Activated effector memory CD4-positive, alpha-beta T cell treated with Interleukin-2 at 50 U/mL for 16 hours (primary cell): ENCODE data around the gene EPG5.

Experiments used
- DNase-seq: peaks from one replicate; pipeline ENCODE4 v3.0.0-alpha.2; 2020

EPG5 gene

DNA sequence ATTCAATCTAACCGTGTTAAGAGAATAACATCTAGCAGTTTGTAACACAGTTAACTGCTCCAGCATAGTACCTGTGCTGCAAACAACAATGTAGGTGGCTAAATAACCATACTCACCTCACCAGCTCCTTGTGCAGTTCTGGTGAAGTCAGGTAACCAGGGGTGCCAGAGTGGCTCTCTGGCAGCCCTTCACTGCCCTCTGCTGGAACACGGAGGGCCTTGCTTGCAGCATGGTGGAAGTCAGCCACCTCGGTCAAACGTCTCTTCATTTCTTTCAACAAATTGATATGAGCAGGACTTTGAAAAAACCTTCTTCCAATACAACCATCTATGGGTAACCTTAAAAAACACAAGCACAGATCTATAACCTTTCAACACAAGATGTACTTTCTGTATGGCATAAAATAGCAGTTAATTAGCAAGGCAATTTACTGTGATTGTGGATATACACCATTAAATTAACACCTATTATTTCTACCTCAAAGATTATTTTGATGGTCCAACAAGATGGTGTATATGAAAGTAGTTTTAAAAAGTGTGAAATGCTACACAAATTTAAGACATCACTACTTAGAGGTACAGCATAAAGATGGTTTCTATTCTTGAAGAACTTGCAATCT is 56.6 kb downstream of the EPG5 start:
- DNase-seq: peak; percentile 37

DNA sequence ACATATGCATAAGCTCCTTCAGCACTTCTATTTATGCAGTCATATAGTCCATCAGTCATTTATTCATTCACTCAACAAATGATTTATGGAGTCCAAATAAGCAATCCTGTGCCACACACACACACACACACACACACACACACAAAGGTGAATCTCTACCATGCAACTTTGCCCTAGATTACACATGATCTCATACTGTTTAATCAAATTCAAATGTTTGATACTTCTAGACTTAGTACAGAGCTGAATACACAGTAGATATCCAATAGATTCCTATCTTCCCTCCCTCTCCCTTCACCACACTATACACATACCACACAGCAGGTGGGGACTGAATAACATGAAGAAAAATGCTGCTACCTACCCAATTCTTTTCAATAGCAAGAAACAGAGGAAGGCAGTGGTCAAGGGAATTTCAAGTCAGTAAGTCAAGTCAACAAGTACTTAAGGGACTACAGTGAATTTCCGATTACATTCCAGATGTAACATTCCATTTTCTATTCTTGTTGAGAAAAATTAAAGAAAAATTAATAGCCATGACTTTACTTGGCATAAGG is 65.4 kb downstream of the EPG5 start:
- no peak for DNase-seq

DNA sequence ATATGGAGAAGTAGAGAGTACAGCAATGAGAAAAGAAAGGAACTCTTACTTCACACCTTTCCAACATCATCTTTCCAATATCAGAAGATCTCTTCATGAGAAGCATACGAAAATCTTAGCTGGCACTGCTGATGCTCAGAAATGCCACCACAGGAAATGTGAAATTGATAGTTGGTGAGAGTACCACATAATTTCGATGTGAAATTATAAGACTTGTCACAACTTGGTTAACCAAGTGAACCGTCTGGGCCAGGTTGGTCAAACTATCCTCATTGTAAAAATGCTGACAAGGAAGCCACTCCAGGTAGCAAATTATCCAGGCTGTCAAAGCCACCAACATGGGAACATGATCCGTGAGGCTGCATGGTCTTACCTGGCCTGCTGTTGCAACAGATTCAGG is 66.5 kb downstream of the EPG5 start:
- no peak for DNase-seq

GRCh38 chr18:45896991-45897390 is 70.1 kb downstream of the EPG5 start:
- no peak for DNase-seq

DNA sequence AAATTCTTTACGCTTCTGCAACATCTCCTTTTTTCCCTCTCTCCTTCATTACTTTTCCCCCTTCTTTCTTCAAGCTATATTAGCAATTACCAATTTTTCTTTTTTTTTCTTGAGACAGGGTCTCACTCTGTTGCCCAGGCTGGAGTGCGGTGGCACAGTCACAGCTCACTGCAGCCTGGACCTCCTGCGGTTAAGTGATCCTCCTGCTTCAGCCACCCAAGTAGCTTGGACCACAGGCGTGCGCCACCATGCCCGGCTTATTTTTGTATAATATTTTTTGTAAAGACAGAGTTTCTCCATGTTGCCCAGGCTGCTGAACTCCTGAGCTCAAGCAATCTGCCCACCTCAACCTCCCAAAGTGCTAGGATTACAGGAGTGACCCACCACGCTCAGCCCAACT is 70.7 kb downstream of the EPG5 start:
- no peak for DNase-seq

- no peak for DNase-seq
Observed at GRCh38 chr18:45895339-45895738, 71.8 kb downstream of the EPG5 start.

- no peak for DNase-seq
Observed at GRCh38 chr18:45894818-45895217, 72.3 kb downstream of the EPG5 start.

DNA sequence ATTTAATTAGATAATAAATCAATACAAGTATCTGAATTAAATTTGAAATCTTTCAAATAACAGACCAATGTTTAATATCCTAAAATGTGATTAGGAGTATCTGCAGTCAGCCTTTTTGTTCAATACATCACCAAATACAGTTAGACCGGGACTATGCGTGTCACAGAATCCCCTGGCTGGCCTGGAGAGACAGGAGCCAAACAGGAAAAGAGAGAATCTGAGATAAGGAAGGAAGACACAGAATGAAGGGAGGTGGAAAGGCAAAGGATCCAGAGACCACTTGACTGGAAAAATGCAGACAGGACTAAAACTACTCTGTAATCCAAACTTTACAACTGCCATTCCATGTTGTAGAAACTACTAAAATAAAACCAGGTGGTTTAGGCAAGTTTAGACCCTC is 75.3 kb downstream of the EPG5 start:
- DNase-seq: no peak

DNA sequence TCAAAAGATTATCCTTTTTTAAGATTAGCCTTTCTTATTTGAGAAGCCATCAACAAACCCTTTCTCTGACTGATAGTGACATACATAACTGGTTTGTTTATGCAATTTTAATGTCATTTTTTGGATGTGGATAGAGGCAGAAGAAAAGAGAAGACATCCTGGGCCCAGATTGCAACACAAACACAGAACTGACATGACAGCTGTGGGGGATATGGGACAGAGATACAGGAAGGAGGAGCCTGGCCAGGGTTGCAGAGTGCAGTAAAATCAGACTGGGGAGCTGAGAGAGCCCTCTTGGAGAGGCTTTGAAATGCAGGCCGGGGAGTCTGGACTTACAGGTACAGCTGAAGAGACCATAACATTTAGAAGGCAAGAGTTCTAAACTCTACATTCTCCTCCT is 76.5 kb downstream of the EPG5 start:
- no peak for DNase-seq

DNA sequence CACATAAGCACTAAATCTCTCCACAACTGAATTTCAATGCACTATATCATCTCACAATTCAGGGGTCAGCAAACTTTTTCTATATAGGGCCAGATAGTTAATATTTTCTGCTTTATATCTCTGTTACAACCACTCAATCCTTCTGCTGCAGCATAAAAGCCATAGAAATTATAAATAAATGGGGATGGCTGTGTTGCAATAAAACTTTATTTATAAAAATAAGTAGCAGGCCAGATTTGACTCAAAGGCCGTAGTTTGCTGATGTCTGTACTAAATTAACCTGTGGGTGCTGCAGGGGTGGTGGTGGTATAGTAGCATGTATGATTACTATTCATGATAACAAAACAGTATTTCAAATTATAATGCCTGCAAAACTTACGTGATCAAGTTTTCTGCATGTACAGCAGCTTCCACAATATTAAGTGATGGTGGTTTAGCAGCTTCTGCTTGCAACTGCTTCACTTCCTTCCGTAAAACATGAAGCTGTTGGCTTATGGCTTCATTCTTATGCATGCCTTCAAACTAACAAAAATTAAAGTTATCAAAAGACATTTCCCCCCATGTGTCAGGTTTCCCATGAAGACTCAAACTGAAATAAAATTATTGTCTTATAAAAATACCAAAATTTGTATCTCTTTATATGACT is 77.6 kb downstream of the EPG5 start:
- no peak for DNase-seq

- no peak for DNase-seq
Observed at GRCh38 chr18:45887585-45887984, 79.5 kb downstream of the EPG5 start.

DNA sequence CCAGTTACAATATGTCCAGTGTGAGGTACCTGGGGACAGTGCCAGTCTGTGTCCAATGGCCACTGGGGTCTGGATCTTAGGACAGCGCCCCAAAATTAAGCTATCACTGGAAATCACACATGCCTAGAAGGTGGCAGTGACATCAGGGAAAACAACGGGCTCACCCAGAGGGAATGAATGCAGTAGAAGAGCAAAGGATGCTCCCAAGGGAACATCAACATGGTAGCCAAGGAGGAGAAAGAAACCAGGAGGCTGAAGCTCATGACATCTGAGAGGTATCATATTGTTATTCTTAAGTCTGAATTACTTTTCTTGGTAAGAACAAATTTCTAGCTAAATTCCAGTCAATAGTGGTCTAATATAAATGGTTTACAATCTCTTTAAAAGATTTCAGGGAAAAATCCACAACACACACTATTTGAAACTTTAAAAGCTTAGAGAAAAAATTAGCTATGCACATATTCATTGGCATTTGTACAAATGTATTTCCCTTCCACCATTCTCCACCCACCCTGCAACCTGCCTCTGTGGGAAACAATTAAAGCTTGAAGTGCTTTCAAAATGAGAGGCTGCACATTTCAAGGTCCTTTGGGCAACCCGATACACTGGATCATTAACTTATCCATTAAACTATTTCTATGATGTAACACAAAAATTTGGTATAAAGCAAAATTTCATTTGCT is 86.1 kb downstream of the EPG5 start:
- no peak for DNase-seq

DNA sequence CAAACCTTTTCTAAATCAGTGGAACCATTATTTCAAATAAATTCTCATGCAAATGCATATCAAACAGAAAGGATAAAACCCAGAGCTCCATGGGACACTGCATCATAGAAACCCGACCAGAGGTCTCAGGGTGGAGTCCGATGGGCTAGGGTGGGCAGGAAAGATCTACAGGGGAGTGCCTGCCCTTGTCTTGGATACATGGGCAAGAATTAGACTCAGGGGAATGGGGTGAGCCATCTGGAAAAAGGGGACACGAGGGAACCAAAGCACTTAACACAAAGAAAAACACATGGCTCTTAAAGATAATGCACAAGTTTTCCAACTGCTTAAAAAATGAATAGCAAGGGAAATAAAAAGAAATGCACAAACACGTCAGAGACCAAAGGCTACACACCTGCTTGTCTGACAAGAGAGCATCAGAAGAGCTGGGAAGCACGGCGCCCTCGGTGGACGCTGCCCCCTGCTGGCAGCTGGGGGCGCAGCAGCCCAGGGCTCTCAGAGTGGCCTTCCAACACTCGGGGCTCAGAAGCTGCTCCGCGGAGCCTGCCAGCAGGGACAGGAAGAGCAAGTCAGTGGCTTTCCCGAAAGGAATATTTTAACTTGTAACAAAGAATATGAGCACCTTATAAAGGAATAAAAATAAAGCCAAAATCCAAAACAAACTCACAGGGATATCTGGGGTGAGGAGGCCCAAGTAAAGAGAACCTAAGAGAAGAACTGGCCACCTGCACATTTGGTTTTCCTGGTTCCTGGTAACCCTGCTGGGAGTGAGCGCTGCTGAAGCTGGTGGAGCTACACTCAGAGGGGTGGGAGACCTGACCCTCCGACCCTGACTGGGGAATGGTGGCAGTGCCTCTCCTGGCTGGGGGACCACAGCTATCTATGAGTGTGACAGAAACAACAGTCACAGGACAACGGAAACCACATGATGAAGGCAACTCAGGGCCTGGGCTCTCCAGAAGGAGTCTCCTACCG is 87.2 kb downstream of the EPG5 start:
- peak; percentile 56 for DNase-seq

DNA sequence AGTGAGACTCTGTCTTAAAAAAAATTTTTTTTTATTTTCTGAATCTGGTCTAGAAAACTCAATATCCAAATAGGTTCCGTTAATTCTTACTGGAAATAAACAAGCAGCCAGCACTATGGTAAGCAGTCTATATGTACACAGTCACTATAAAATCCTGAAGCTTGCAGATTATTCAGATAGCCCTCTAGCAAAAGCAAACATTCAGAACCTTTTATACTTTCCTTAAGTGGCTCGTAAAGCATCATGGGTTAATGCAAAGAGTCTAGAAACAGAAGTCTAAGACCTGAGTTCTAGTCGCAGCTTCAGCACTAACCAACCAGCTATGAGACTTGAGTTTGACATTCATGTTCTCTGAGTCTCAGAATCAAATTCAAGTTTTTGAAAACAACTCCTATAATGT is 89.7 kb downstream of the EPG5 start:
- no peak for DNase-seq

- no peak for DNase-seq
Observed at GRCh38 chr18:45876161-45876560, 91.0 kb downstream of the EPG5 start.

DNA sequence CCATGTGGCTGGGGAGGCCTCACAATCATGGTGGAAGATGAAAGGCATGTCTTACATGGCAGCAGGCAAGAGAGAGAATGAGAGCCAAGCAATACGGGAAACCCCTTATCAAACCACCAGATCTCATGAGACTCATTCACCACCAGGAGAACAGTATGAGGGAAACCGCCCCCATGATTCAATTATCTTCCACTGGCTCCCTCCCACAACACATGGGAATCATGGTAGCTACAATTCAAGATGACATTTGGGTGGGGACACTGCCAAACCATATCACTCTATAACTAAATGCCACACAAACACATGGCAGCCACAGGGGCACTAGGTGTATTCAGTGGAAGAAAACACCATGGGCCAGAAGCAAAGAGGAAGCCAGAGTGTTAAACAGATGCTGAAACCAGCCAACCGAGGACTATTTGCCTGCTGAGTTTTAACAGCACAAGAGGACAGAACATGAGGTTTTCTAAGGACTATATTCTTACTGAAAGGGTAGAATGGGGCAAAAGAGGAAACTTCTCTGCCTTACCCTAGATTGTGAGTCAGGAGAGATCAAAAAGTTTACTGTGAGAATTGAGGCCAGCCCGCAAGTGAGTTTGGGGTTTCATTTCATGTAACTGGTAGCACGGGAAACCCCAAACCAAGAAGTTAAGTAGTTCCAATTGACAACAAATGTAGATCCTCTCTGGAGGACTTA is 92.5 kb downstream of the EPG5 start:
- DNase-seq: peak; percentile 7

DNA sequence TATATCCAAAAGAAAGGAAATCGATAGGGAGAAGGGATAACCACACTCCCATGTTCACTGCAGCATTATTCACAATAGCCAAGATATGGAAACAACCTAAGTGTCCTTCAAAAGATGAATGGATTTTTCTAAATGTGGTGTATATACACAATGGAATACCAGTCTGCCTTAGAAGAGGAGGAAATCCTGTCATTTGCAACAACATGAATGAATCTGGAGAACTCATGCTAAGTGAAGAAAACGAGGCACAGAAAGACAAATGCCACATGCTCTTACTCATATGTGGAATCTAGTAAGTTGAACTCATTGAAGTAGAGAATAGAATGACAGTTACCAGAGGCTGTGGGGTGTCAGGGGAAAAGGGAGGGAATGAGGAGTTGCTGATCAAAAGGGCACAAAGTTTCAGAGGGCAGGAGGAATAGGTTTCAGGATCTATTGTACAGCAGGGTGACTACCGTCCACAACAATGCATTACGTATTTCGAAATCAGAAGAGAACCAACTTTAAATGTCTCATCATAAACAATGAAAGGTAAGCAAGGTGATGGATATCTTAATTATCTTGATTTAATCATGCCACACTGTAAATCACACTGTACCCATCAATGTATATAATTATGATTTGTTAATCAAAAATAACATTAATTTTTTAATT is 95.6 kb downstream of the EPG5 start:
- DNase-seq: no peak

DNA sequence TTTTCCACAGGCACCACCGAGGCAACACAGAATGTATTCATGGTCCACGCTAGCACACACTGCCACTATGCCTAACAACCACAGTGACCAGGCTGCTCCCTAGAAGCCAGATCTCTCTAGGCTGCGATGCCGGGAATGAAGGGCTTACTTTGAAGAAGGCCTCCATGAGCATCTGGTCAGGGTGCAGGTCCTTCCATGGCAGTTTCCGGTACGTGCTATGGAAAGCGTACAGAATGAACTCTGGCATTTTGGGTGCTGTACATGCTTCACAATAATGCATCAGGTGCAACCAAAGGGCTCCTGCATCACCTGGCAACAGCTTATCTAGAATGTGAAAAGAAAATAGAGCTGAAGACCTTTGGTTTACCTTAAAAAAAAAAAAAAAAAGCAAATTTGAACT is 96.7 kb downstream of the EPG5 start:
- DNase-seq: no peak

GRCh38 chr18:45865466-45865865 is 101.7 kb downstream of the EPG5 start:
- no peak for DNase-seq

GRCh38 chr18:45864081-45864480 is 103.0 kb downstream of the EPG5 start:
- no peak for DNase-seq

- no peak for DNase-seq
Observed at GRCh38 chr18:45863469-45863868, 103.7 kb downstream of the EPG5 start.

GRCh38 chr18:45861926-45862325 is 105.2 kb downstream of the EPG5 start:
- DNase-seq: no peak
